Measurements from ENCODE around the gene IFT88. TPM values are rescaled to one million over a fixed set of nuclear protein-coding genes. Genes with fewer than 3 reads are reported as not detected.

Gene IFT88
- total and polyA plus RNA-seq, 4 donors, result 8.7 to 59.0 (median 14.6) TPM

GRCh38 chr13:20588529-20589110 lies 21.7 kb downstream of the IFT88 start:
- Histone ChIP-seq H3K27me3 (ENCODE audit: control insufficient read depth in 3 of 3, insufficient read depth in 3 of 3, low read length in 2 of 3) (no peaks in the 10 kb centered on the region), H3K4me3 (no peak overlapping the region), H3K9me3 (ENCODE audit: control insufficient read depth in 4 of 4, insufficient read depth in 3 of 4, low read length in 3 of 4) (peaks cover 2 to 11% (median 6%) of the 10 kb centered on the region in 4 donors), H3K27ac (ENCODE audit: low read depth in 1 of 2, low read length in 1 of 2) (no peak overlapping the region), H3K36me3 (ENCODE audit: control insufficient read depth in 4 of 4, insufficient read depth in 4 of 4, low read length in 4 of 4) (peaks cover 4 to 34% (median 17%) of the 10 kb centered on the region in 4 donors), H3K9ac (ENCODE audit: insufficient read depth in 1 of 2, low read length in 2 of 2) (no peak overlapping the region), H3K4me1 (ENCODE audit: control insufficient read depth in 5 of 5, insufficient read depth in 5 of 5, low read length in 5 of 5) (no peaks in the 10 kb centered on the region)
- DNase-seq (no peak), ATAC-seq (ENCODE audit: insufficient read depth, low FRiP score) (no peak)
- TF ChIP-seq CTCF (IDR thresholded peaks at IDR 0.05; ENCODE audit: control extremely low read depth, extremely low read depth), result no peak
- 81 to 86% methylated on average over 4 of the region's 4 CpGs for WGBS, 2 donors

DNA sequence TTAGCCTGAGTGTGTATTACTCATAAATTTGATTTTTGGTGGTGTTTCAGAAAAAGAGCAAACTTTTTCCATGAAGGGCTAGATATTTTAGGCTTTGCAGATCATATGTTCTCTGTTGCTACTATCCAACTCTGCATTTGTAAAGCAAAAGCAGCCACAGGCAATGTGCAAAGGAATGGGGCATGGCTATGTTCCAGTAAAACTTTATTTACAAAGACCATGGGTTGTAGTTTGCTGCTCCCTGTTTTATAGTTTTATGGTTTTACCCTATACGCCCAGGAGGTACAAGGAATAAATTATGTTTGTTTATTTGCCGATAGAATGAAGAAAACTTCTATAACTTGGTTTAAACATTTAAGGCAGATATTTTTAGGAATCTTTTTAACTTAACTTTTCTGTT lies 23.6 kb downstream of the IFT88 start:
- no peak overlapping the region for H3K4me3 ChIP-seq
- H3K27me3 ChIP-seq (ENCODE audit: control insufficient read depth in 3 of 3, insufficient read depth in 3 of 3, low read length in 2 of 3), result no peaks in the 10 kb centered on the region
- no peaks in the 10 kb centered on the region for H3K9me3 ChIP-seq (ENCODE audit: control insufficient read depth in 4 of 4, insufficient read depth in 3 of 4, low read length in 3 of 4)
- no peak overlapping the region for H3K27ac ChIP-seq (ENCODE audit: low read depth in 1 of 2, low read length in 1 of 2)
- no peak overlapping the region for H3K9ac ChIP-seq (ENCODE audit: insufficient read depth in 1 of 2, low read length in 2 of 2)
- H3K4me1 ChIP-seq (ENCODE audit: control insufficient read depth in 5 of 5, insufficient read depth in 5 of 5, low read length in 5 of 5), result no peaks in the 10 kb centered on the region
- WGBS, 2 donors, result 97 to 98% methylated on average over 2 of the region's 2 CpGs
- ATAC-seq (ENCODE audit: insufficient read depth, low FRiP score) (no peak), DNase-seq (no peak)
- TF ChIP-seq CTCF (IDR thresholded peaks at IDR 0.05; ENCODE audit: control extremely low read depth, extremely low read depth), result no peak
- H3K36me3 ChIP-seq (ENCODE audit: control insufficient read depth in 4 of 4, insufficient read depth in 4 of 4, low read length in 4 of 4), result peaks cover 2 to 18% (median 6%) of the 10 kb centered on the region in 4 donors

GRCh38 chr13:20592606-20593005 lies 25.6 kb downstream of the IFT88 start:
- H3K9me3 ChIP-seq (ENCODE audit: control insufficient read depth in 4 of 4, insufficient read depth in 3 of 4, low read length in 3 of 4), result no peaks in the 10 kb centered on the region
- peaks cover 0 to 7% (median 3%) of the 10 kb centered on the region in 4 donors for H3K36me3 ChIP-seq (ENCODE audit: control insufficient read depth in 4 of 4, insufficient read depth in 4 of 4, low read length in 4 of 4)
- no peak overlapping the region for H3K27ac ChIP-seq (ENCODE audit: low read depth in 1 of 2, low read length in 1 of 2)
- H3K4me3 ChIP-seq, result no peak overlapping the region
- H3K9ac ChIP-seq (ENCODE audit: insufficient read depth in 1 of 2, low read length in 2 of 2), result no peak overlapping the region
- H3K4me1 ChIP-seq (ENCODE audit: control insufficient read depth in 5 of 5, insufficient read depth in 5 of 5, low read length in 5 of 5), result no peaks in the 10 kb centered on the region
- DNase-seq (no peak), ATAC-seq (ENCODE audit: insufficient read depth, low FRiP score) (no peak)
- H3K27me3 ChIP-seq (ENCODE audit: control insufficient read depth in 3 of 3, insufficient read depth in 3 of 3, low read length in 2 of 3), result no peaks in the 10 kb centered on the region
- WGBS, 2 donors, result 89 to 95% methylated on average over 4 of the region's 4 CpGs
- TF ChIP-seq CTCF (IDR thresholded peaks at IDR 0.05; ENCODE audit: control extremely low read depth, extremely low read depth), result no peak

DNA sequence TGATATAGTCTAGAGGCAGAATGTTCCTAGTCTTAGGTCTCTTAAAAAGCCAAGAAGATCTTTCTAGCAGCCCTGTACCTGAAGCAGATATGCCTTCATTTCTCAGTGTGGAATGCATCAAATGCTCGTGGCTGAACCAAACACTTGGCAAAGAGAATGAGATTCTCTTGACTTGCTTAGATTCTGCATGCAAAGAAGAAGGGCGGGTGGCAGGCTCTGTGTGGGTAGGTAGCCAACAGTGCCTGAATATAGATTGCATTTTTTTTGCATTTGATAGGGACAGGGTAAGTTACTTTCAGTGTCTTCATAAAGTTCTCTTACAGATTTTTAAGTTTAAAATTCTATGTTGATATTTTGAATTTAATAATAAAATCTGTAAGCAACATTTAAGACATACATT lies 27.3 kb downstream of the IFT88 start:
- Histone ChIP-seq H3K27me3 (ENCODE audit: control insufficient read depth in 3 of 3, insufficient read depth in 3 of 3, low read length in 2 of 3) (no peaks in the 10 kb centered on the region), H3K27ac (ENCODE audit: low read depth in 1 of 2, low read length in 1 of 2) (no peak overlapping the region), H3K36me3 (ENCODE audit: control insufficient read depth in 4 of 4, insufficient read depth in 4 of 4, low read length in 4 of 4) (peaks cover 0 to 7% (median 2%) of the 10 kb centered on the region in 4 donors), H3K4me3 (no peak overlapping the region), H3K4me1 (ENCODE audit: control insufficient read depth in 5 of 5, insufficient read depth in 5 of 5, low read length in 5 of 5) (no peaks in the 10 kb centered on the region), H3K9me3 (ENCODE audit: control insufficient read depth in 4 of 4, insufficient read depth in 3 of 4, low read length in 3 of 4) (no peaks in the 10 kb centered on the region), H3K9ac (ENCODE audit: insufficient read depth in 1 of 2, low read length in 2 of 2) (no peak overlapping the region)
- WGBS, 2 donors, result 87 to 98% methylated on average over 2 of the region's 2 CpGs
- TF ChIP-seq CTCF (IDR thresholded peaks at IDR 0.05; ENCODE audit: control extremely low read depth, extremely low read depth), result no peak
- ATAC-seq (ENCODE audit: insufficient read depth, low FRiP score) (no peak), DNase-seq (no peak)
